GM19025 (cell line): ENCODE data around the gene LINC01488.

Experiments used
- ATAC-seq: cut with Tn5 transposase; IDR thresholded peaks from one replicate; pipeline ENCODE4 v1.9.1; 2021; ENCODE audit warnings: mild to moderate bottlenecking, low read depth, moderate library complexity; ENCODE audit not compliant: unreplicated experiment

LINC01488 gene

GRCh38 chr11:69501891-69502860 lies 20.7 kb downstream of the LINC01488 start:
- no peak for ATAC-seq

- no peak for ATAC-seq
These were observed 22.7 kb downstream of the LINC01488 start for GRCh38 chr11:69504127-69504526.

- no peak for ATAC-seq
These were observed 23.3 kb downstream of the LINC01488 start for GRCh38 chr11:69504576-69505335.

DNA sequence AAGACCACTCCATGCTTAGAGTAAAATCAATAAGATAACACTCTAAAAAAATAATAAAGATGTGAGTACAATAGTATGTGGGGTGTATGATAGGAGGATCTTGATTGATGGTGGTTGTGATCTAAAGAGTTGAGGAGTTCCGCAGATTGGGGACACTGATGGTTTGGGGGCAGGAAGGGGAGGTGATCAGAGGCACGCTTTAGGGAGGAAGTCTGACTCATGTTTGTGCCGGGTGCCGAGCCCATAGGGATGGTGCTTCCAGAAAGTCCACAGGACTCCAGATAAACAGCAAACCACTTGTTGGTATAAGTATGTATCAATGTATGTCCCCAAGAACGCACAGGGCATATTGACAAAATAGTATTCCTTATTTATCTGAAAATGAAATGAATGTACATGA lies 27.5 kb downstream of the LINC01488 start:
- no peak for ATAC-seq

DNA sequence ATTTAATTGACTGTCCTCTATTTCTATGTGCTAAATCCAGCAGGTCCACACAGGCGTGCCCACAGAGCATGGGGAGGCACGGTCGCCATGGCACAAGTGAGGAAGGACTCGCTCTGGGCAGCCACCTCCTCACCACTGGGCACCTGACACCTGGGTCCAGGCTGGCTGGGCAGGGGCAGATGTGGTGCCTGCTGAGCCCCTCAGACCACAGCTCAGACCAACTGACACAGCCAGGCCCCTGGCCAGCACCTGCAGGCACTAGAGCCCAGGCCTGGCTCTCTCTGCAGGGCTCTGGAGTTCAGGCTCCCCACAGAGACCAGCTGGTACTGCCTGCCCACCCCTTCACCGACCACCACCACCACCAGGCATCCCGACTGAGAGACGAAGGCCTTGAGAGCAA lies 27.9 kb downstream of the LINC01488 start:
- ATAC-seq: no peak

GRCh38 chr11:69509846-69510390 lies 28.5 kb downstream of the LINC01488 start:
- ATAC-seq: no peak

GRCh38 chr11:69510471-69511357 lies 29.3 kb downstream of the LINC01488 start:
- ATAC-seq: no peak

GRCh38 chr11:69511358-69512055 lies 30.0 kb downstream of the LINC01488 start:
- no peak for ATAC-seq

DNA sequence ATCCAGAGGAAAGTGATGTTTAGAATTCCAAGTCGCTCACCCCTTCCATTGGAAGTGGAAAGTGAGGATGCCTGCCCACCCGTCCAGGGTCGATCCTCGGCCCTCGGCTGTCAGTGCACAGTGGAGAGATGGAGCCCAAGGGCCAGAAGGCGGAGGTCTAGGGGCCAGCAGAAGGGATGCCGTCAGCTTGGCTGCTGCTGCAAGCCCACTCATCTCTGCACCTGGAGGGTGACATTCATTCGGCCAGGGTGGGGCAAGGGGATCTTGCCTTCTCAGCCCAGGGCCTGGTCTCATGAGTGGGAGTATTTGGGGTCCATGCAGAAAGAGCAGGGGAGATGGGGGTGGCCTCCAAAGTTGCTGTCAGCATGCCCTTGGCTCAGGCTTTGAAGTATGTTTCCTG lies 30.7 kb downstream of the LINC01488 start:
- no peak for ATAC-seq

- ATAC-seq: no peak
These were observed 31.3 kb downstream of the LINC01488 start for GRCh38 chr11:69512790-69513189.

DNA sequence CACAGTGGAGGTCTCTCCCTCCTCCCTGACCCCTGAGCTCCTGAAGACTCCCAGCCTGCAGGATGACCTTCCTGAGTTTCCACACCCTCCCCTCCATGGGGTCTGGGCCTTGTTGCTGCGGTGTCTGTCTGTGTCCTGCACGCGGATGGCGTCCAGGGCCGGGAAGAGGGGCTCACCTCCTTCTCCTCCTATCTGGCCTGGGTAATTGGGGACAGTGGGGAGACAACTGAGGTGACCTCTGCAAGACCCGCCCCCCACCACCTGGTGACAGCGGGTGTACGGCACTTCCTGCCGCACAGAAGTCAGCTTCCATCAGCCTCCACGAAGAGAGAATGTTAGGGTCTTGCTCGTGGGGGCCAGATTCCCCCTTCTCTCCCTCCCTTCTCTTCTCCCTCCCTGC lies 31.7 kb downstream of the LINC01488 start:
- ATAC-seq: no peak

GRCh38 chr11:69513663-69514224 lies 32.3 kb downstream of the LINC01488 start:
- ATAC-seq: no peak

GRCh38 chr11:69514771-69515170 lies 33.3 kb downstream of the LINC01488 start:
- no peak for ATAC-seq

GRCh38 chr11:69515271-69516245 lies 34.1 kb downstream of the LINC01488 start:
- ATAC-seq: no peak

- no peak for ATAC-seq
These were observed 35.1 kb downstream of the LINC01488 start for GRCh38 chr11:69516526-69516925.

DNA sequence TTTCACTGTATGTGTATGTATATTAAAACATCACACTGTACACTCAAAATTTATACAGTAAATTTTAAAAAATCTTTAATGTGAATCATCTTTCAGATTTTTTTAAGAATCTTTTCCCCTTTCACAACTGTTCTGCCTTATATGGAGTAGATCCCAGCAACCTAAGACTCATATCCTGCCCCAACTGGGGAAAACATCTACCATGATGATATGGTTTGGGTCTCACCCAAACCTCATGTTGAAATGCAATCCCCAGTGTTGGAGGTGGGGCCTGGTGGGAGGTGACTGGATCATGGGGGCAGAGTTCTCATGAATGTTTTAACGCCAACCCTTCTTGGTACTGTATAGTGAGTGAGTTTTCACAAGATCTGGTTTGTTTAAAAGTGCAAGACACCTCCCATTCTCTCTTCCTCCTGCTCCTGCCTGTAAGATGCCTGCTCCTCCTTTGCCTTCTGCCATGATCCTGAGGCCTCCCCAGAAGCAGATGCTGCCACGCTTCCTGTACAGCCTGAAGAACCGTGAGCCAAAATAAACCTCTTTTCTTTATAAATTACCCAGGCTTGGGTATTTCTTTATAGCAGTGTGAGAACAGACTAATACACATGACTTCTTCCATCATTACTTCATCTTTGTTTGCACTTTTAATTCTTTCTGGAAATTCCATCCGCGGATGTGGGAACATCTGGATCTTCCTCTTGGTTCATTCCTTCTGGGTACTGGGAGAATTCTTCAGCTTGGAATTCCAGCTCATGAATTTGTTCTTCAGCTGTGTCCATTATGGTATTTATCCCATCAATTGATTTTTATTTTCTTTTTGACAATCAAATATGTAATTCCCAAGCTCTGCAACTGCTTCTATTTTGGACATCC lies 36.9 kb downstream of the LINC01488 start:
- no peak for ATAC-seq

- no peak for ATAC-seq
These were observed 38.9 kb downstream of the LINC01488 start for GRCh38 chr11:69520186-69520916.
